Smooth muscle cell (in vitro differentiated cells): ENCODE data around the gene MIGA2. TPM values are rescaled to one million over a fixed set of nuclear protein-coding genes. Genes with fewer than 3 reads are reported as not detected.
A peak's percentile ranks its signal among the peaks of the same experiment; 100 is the strongest.
"Not testable (repeated sequence)": the region's sequence is repeated elsewhere in the genome, so short reads cannot be mapped to it uniquely, and the experiment has no call there.

Source experiments
- DNase-seq: peaks from one replicate; lab custom pipeline; 2025; ENCODE audit not compliant: unreplicated experiment; lab: John Stamatoyannopoulos, UW
- H2AFZ ChIP-seq: fragments of 200-600 bp; sonication (generic); 2 replicates; pipeline ENCODE4 v1.6.0; 2016; ENCODE audit warnings: antibody characterized with exemption, low read depth, mild to moderate bottlenecking
- H3F3A ChIP-seq: fragments of 200-600 bp; sonication (generic); 2 replicates; pipeline ENCODE4 v1.6.0; 2017; ENCODE audit warnings: antibody characterized with exemption, low read depth
- H3K27ac ChIP-seq: fragments of 200-600 bp; sonication (generic); 2 replicates; pipeline ENCODE4 v1.5.1; 2016; ENCODE audit warnings: low read depth, mild to moderate bottlenecking
- H3K27me3 ChIP-seq: fragments of 200-600 bp; sonication (generic); 2 replicates; pipeline ENCODE4 v1.6.1; 2016; ENCODE audit warnings: low read depth, mild to moderate bottlenecking
- H3K36me3 ChIP-seq: fragments of 200-600 bp; sonication (generic); 2 replicates; pipeline ENCODE4 v1.5.1; 2016; ENCODE audit warnings: low read depth
- H3K4me1 ChIP-seq: fragments of 200-600 bp; sonication (generic); 2 replicates; pipeline ENCODE4 v1.5.1; 2016; ENCODE audit warnings: low read depth
- H3K4me2 ChIP-seq: fragments of 200-600 bp; sonication (generic); 2 replicates; pipeline ENCODE4 v1.6.0; 2016; ENCODE audit warnings: mild to moderate bottlenecking
- H3K4me3 ChIP-seq: fragments of 200-600 bp; sonication (generic); 2 replicates; pipeline ENCODE4 v1.5.1; 2016; ENCODE audit warnings: mild to moderate bottlenecking
- H3K79me2 ChIP-seq: fragments of 200-600 bp; sonication (generic); 2 replicates; pipeline ENCODE4 v1.6.0; 2016; ENCODE audit warnings: low read depth, mild to moderate bottlenecking
- H3K9ac ChIP-seq: fragments of 200-600 bp; sonication (generic); 2 replicates; pipeline ENCODE4 v1.6.0; 2016; ENCODE audit warnings: low read depth
- H3K9me3 ChIP-seq: fragments of 200-600 bp; sonication (generic); replicated peaks from 2 replicates; pipeline ENCODE4 v1.5.1; 2016; ENCODE audit warnings: low read depth
- H4K20me1 ChIP-seq: fragments of 200-600 bp; sonication (generic); 2 replicates; pipeline ENCODE4 v1.6.0; 2016; ENCODE audit warnings: low read depth
- WGBS: methylation state at CpG from one replicate; pipeline ENCODE4 v1.1.7; 2016; ENCODE audit warnings: low lambda C conversion rate; 5-methylcytosine and 5-hydroxymethylcytosine counted together
- polyA plus RNA-seq: library from polyadenylated mRNA; unstranded; fragments of >200 nt; fragmentation: Nextera tagmentation; extraction: Ambion mirVana; gene quantifications from 2 replicates; pipeline ENCODE4 v1.2.1, GENCODE V29; 2016
- total RNA-seq: library from RNA; depleted of rRNA; stranded (reverse); fragments of >200 nt; gene quantifications from 2 replicates; pipeline ENCODE4 v1.2.3, GENCODE V29; 2014
- TF ChIP-seq, protein P1 (sequence below): fragments of 200-600 bp; sonication (generic); IDR thresholded peaks from 2 replicates; pipeline ENCODE4 v1.5.1; 2017; ENCODE audit warnings: borderline replicate concordance, mild to moderate bottlenecking, antibody characterized with exemption; ENCODE audit not compliant: insufficient read depth, poor library complexity, severe bottlenecking

MIGA2 gene
- total and polyA plus RNA-seq, 2 experiments from 2014 or later: 18.1 to 21.6 TPM

DNA sequence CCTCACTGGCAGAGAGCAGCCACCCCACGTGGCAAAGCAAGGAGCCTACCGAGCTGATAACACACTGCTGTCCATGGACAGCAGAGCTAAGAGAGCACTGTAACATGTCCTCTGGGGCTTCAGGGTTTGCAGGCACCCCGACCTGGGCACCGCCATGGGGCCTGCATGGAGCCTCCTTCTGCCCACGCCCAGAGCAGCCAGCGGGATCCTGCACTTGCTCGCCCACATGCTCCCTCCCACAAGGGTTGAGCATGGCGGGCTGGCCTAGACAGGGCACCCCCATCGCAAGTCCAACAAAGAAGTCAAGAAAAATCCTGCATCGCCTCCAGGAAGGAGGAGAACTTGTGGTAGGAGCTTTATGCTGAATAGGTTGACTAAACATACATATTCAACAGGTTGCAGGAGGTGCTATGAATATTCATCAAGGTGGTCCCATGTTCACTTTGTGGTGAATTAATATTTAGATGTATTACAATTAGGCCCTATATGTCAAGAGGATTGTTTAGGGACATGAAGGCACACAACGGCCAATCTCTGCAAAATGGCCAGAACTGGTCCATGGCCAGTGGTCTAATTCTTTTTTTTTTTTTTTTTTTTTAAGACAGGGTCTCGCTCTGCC lies 3.8 kb upstream of the MIGA2 start:
- peaks cover 9% of the 10 kb centered on the region for H3K79me2 ChIP-seq
- TF ChIP-seq, protein P1, sequence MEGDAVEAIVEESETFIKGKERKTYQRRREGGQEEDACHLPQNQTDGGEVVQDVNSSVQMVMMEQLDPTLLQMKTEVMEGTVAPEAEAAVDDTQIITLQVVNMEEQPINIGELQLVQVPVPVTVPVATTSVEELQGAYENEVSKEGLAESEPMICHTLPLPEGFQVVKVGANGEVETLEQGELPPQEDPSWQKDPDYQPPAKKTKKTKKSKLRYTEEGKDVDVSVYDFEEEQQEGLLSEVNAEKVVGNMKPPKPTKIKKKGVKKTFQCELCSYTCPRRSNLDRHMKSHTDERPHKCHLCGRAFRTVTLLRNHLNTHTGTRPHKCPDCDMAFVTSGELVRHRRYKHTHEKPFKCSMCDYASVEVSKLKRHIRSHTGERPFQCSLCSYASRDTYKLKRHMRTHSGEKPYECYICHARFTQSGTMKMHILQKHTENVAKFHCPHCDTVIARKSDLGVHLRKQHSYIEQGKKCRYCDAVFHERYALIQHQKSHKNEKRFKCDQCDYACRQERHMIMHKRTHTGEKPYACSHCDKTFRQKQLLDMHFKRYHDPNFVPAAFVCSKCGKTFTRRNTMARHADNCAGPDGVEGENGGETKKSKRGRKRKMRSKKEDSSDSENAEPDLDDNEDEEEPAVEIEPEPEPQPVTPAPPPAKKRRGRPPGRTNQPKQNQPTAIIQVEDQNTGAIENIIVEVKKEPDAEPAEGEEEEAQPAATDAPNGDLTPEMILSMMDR: no peak
- whole genome bisulfite sequencing: 93% methylated on average over 12 of the region's 12 CpGs

DNA sequence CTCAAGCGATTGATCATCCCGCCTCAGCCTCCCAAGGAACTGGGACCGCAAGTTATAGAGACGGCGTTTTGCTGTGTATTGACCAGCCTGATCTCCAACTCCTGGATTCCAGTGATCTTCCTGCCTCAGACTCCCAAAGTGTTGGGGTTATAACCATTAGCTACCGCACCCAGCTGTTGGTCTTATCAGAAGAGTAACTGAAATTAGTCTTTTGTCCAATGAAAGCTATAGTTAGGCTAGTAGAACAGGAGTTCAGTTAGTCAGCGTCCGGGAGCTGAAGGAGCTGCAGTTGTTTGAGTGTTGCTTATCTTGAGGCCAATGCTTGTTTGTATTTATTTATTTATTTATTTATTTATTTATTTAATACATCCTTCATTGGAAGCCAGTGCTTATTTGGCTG lies 3.2 kb upstream of the MIGA2 start:
- Histone ChIP-seq H3K79me2 (peaks cover 13% of the 10 kb centered on the region), H3K4me2 (no peak overlapping the region), H2AFZ (no peak overlapping the region), H3K9me3 (no peaks in the 10 kb centered on the region), H4K20me1 (no peaks in the 10 kb centered on the region), H3K4me1 (peaks cover 8% of the 10 kb centered on the region), H3K36me3 (no peaks in the 10 kb centered on the region), H3K9ac (no peak overlapping the region), H3K27ac (no peak overlapping the region), H3K27me3 (no peaks in the 10 kb centered on the region), H3K4me3 (no peak overlapping the region), H3F3A (no peaks in the 10 kb centered on the region)
- TF ChIP-seq, protein P1: no peak
- no peak for DNase-seq
- WGBS: 96% methylated on average over 8 of the region's 8 CpGs

More for the DNA sequence above, 3.8 kb upstream of the MIGA2 start:
- Histone ChIP-seq H2AFZ (no peak overlapping the region), H4K20me1 (no peaks in the 10 kb centered on the region), H3K4me1 (peaks cover 7% of the 10 kb centered on the region), H3K27ac (no peak overlapping the region), H3F3A (no peaks in the 10 kb centered on the region), H3K4me3 (no peak overlapping the region), H3K4me2 (no peak overlapping the region), H3K27me3 (no peaks in the 10 kb centered on the region), H3K9ac (no peak overlapping the region), H3K9me3 (no peaks in the 10 kb centered on the region), H3K36me3 (no peaks in the 10 kb centered on the region)
- DNase-seq: no peak

DNA sequence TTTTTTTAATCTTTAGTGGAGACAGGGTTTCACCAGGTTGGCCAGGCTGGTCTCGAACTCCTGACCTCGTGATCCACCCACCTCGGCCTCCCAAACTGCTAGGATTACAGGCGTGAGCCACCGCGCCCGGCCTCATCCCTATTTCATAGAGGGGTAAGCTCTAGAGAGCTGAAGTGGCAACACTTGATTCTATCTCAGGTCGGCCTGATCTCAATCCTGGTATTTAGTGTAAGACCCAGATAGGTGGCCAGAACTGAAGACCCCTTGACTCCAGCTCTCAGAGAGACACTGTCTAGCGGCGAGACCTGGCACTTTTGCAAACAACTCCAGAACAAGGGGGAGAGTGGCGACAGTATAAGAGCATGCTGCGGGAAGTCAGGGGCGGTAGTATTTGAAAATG lies 588 bp upstream of the MIGA2 start:
- H3K36me3 ChIP-seq, H3K9me3 ChIP-seq, H3K27ac ChIP-seq, H3K27me3 ChIP-seq, H3K9ac ChIP-seq, H4K20me1 ChIP-seq, DNase-seq, H3F3A ChIP-seq, H3K4me1 ChIP-seq: not testable (repeated sequence)
- H2AFZ ChIP-seq: peak overlapping the region; percentile 93
- peaks cover 27% of the 10 kb centered on the region for H3K79me2 ChIP-seq
- 75% methylated on average over 13 of the region's 13 CpGs for WGBS
- peak overlapping the region; percentile 84 for H3K4me2 ChIP-seq
- peak overlapping the region; percentile 95 for H3K4me3 ChIP-seq

DNA sequence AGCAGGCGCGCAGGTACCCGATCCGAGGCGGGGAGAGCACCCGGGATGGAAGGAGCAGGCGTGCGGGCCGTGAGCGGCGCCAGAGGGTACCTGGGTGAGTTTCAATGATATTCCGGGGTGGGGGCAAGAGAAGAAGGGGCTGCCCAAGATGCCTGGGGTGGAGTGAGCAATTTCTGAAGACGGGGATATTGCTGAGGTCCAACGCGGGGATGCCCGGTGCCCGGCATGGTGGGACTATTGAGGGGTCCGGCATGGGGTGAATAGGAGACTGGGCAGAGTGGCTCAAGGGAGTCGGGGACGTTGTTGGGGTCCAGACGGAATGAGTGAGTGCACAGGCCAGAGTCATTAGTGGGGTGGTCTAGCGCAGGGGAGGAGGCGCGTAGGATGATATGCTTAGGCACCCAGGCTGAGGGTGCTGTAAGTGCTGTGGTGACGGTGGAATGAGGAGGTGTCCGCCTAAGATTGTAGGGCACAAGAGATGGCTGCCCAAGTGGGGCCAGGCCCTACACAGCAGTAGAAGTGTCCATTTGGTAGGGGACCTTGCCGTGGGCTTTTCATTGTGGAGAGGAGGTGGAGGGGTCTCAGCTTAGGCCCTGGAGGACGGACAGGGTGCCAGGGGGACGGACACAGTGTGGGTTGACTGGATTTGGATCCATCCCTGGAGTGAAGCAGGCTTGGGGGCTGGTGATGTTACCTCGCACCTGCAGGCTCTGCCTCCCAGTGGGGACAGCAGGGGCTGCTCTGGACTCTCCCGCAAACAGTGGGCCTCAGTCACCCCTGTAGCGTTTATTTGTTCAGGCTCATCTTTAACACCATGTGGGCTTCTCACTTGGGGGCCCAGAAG lies 719 bp downstream of the MIGA2 start:
- Histone ChIP-seq H3K9ac (peak overlapping the region; percentile 72), H3K27ac (no peak overlapping the region), H3K36me3 (no peaks in the 10 kb centered on the region), H3K4me3 (peak overlapping the region; percentile 95), H2AFZ (peak overlapping the region; percentile 68), H3K79me2 (peaks cover 27% of the 10 kb centered on the region), H3K9me3 (no peaks in the 10 kb centered on the region), H3K27me3 (no peaks in the 10 kb centered on the region), H4K20me1 (no peaks in the 10 kb centered on the region), H3F3A (no peaks in the 10 kb centered on the region), H3K4me1 (peaks cover 8% of the 10 kb centered on the region), H3K4me2 (peak overlapping the region; percentile 95)
- 20% methylated on average over 30 of the region's 32 CpGs for WGBS
- no peak for DNase-seq
- TF ChIP-seq, protein P1: no peak
